Kidney (tissue), 14 donors: ENCODE results near the gene EGFL6. TPM values are rescaled to one million over a fixed set of nuclear protein-coding genes. Genes with fewer than 3 reads are reported as not detected.
"Not testable (repeated sequence)": the region's sequence is repeated elsewhere in the genome, so short reads cannot be mapped to it uniquely, and the experiment has no call there.

Experiments used
- DNase-seq, 5 donors: peaks; one replicate each; pipeline ENCODE4 v3.0.0-alpha.2; 2013 to 2020
- FAIRE-seq: peaks from 2 replicates; lab custom pipeline; 2012; peaks lifted over from hg19 to GRCh38; lab: Jason Lieb, UNC
- H3K27ac ChIP-seq, 2 donors: one replicate each; pipeline ENCODE4 v1.7.0; 2013; ENCODE audit warnings: low read depth in 2 of 2, low read length in 2 of 2, inconsistent platforms in 1 of 2
- H3K27me3 ChIP-seq: one replicate; pipeline ENCODE4 v1.7.1; 2013; ENCODE audit warnings: low read length, inconsistent platforms; ENCODE audit not compliant: control insufficient read depth, insufficient read depth
- H3K36me3 ChIP-seq, 3 donors: one replicate each; pipeline versions ENCODE4 v1.7.0 to v1.7.1; 2013; ENCODE audit warnings: low read length in 3 of 3, control low read depth in 1 of 3, inconsistent platforms in 1 of 3; ENCODE audit not compliant: insufficient read depth in 3 of 3, control insufficient read depth in 2 of 3
- H3K4me1 ChIP-seq, 3 donors: one replicate each; pipeline versions ENCODE4 v1.7.0 to v1.7.1; 2013; ENCODE audit warnings: low read length in 3 of 3, inconsistent platforms in 1 of 3, low read depth in 1 of 3; ENCODE audit not compliant: control insufficient read depth in 2 of 3, insufficient read depth in 2 of 3
- H3K4me3 ChIP-seq, 3 donors: one replicate each; pipeline versions ENCODE4 v1.7.0 to v1.8.1; 2013; ENCODE audit warnings: low read length in 3 of 3, control low read depth in 1 of 3, inconsistent platforms in 1 of 3
- H3K9ac ChIP-seq, 3 donors: one replicate each; pipeline versions ENCODE4 v1.7.0 to v1.7.1; 2013; ENCODE audit warnings: low read length in 3 of 3, control low read depth in 1 of 3, inconsistent platforms in 1 of 3
- H3K9me3 ChIP-seq, 3 donors: one replicate each; pipeline versions ENCODE4 v1.7.0 to v1.7.1; 2013; ENCODE audit warnings: low read length in 3 of 3, control low read depth in 1 of 3, inconsistent platforms in 1 of 3; ENCODE audit not compliant: control insufficient read depth in 2 of 3, insufficient read depth in 1 of 3
- CTCF ChIP-seq: IDR thresholded peaks from 3 replicates; pipeline ENCODE4 v1.5.1; 2012; ENCODE audit warnings: mild to moderate bottlenecking, moderate library complexity, borderline replicate concordance; ENCODE audit not compliant: insufficient read depth; ENCODE audit errors: extremely low read depth
- intact Hi-C: fragments of 100-400 bp; cut with DNase I; formaldehyde crosslinking; loops from one replicate; pipeline ENCODE4 v1.11.1; 2022
- polyA plus RNA-seq: library from polyadenylated mRNA; stranded (reverse); fragments of 350-450 nt; fragmentation: Illumina TruSeq; extraction: RNeasy Lipid Tissue Mini Kit (QIAGEN cat#74804); gene quantifications from one replicate; pipeline ENCODE4 v1.2.3, GENCODE V29; 2014; ENCODE audit warnings: low read depth, low replicate concordance; ENCODE audit not compliant: insufficient read depth
- total RNA-seq: library from RNA; stranded (reverse); fragmentation: NEBNext Ultra II Directional; extraction: Animal tissue kit (Norgen Biotek cat#: 25700); gene quantifications from one replicate; pipeline ENCODE4 v1.2.1, GENCODE V29; 2021
- donor health status: control.
- donor health status: control.
- donor health status: control.
- donor health status: control.
- donor health status: control.
- donor health status: DM: yes; HTN: yes; CAD: no.
- donor health status: Normal renal cell carcinoma (clear cell type).

The EGFL6 gene
- total and polyA plus RNA-seq, 2 donors from 2014 or later: 0.43 TPM; not detected in 1

GRCh38 chrX:13646154-13646549 lies 76.8 kb downstream of the EGFL6 start:
- FAIRE-seq (peak; percentile 32), DNase-seq (peak in 4 of 5 donors; percentile 52 to 87 (median 72))
- H3K4me1 ChIP-seq: no peaks in the 10 kb centered on the region
- TF ChIP-seq CTCF: peak; percentile 61
- no peak overlapping the region for H3K27ac ChIP-seq
- H3K9me3 ChIP-seq: no peaks in the 10 kb centered on the region
- no peak overlapping the region for H3K9ac ChIP-seq
- H3K27me3 ChIP-seq: peaks cover 18% of the 10 kb centered on the region
- H3K4me3 ChIP-seq: no peak overlapping the region
- intact Hi-C loops: loop anchor here (10.0 kb wide), 1 partner anchor 141 kb away; no protein-coding TSS in a partner anchor
- no peaks in the 10 kb centered on the region for H3K36me3 ChIP-seq

GRCh38 chrX:13647709-13648212 lies 78.4 kb downstream of the EGFL6 start:
- peak in 3 of 5 donors; percentile 19 to 51 (median 43) for DNase-seq
- no peak for TF ChIP-seq CTCF
- FAIRE-seq: no peak
- H3K9me3 ChIP-seq: no peaks in the 10 kb centered on the region
- peak overlapping the region in 1 of 2 donors; percentile 41 for H3K27ac ChIP-seq
- intact Hi-C loops: loop anchor here (10.0 kb wide), 1 partner anchor 143 kb away; no protein-coding TSS in a partner anchor
- no peak overlapping the region for H3K9ac ChIP-seq
- peaks cover 0 to 5% (median 0%) of the 10 kb centered on the region in 3 donors for H3K4me1 ChIP-seq
- no peaks in the 10 kb centered on the region for H3K36me3 ChIP-seq
- no peak overlapping the region for H3K4me3 ChIP-seq
- H3K27me3 ChIP-seq: peaks cover 19% of the 10 kb centered on the region

DNA sequence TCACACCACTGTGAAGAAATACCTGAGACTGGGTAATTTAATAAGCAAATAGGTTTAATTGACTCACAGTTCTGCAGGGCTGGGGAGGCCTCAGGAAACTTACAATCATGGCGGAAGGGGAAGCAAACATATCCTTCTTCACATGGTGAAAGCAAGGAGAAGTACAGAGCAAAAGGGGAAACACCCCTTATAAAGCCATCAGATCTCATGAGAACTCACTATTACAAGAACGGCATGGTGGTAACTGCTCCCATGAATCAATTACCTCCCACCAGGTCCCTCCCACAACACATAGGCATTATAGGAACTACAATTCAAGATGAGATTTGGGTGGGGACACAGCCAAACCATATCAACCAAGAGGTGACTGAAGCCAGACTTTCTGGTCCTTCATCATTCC lies 78.9 kb downstream of the EGFL6 start:
- intact Hi-C loops: loop anchor here (10.0 kb wide), 1 partner anchor 144 kb away; no protein-coding TSS in a partner anchor
- peaks cover 19% of the 10 kb centered on the region for H3K27me3 ChIP-seq
- H3K9ac ChIP-seq, H3K27ac ChIP-seq, H3K4me3 ChIP-seq, H3K4me1 ChIP-seq, H3K36me3 ChIP-seq, DNase-seq, H3K9me3 ChIP-seq: not testable (repeated sequence)
- FAIRE-seq: peak; percentile 13

DNA sequence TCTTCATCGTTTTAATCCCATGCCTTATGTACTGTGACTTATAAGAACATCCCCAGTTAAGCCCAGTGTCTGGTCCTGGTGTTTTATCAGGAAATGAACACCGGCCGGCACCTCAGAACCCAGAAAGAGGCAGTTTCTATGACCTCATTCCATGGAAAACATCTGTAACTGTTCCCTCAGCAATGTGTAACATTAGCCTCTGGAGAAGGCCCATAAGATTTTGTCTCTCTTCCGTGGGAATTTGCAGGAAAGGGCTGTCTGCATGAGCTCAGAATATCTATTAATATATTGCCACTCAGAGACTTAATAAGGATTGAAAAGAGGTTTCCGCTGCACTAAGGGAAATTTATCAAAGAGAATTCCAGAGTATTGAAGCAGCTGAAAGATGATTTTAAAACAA lies 80.4 kb downstream of the EGFL6 start:
- Histone ChIP-seq H3K27ac (peak overlapping the region in 1 of 2 donors; percentile 22), H3K9me3 (no peaks in the 10 kb centered on the region), H3K4me3 (no peak overlapping the region), H3K9ac (no peak overlapping the region), H3K36me3 (no peaks in the 10 kb centered on the region), H3K27me3 (peaks cover 19% of the 10 kb centered on the region), H3K4me1 (peaks cover 0 to 5% (median 0%) of the 10 kb centered on the region in 3 donors)
- intact Hi-C loops: loop anchor here (10.0 kb wide), 2 partner anchors 145 to 385 kb away; no protein-coding TSS in a partner anchor
- TF ChIP-seq CTCF: no peak
- peak in 1 of 5 donors; percentile 25 for DNase-seq
- FAIRE-seq: no peak
